PC-9 (cell line): ENCODE measurements around the gene ANGPTL2.

Experiments used
- EZH2 ChIP-seq: fragments of 200-600 bp; sonication (generic); IDR thresholded peaks from 2 replicates; pipeline ENCODE4 v1.8.0; 2017; ENCODE audit warnings: antibody characterized with exemption, low read depth
- TF ChIP-seq, protein P1 (sequence below): fragments of 200-600 bp; sonication (generic); conservative IDR thresholded peaks from 2 replicates; pipeline ENCODE4 v1.6.1; 2017; ENCODE audit warnings: mixed run types, antibody characterized with exemption, mild to moderate bottlenecking, moderate library complexity

- no peak for TF ChIP-seq EZH2
- TF ChIP-seq, protein P1, sequence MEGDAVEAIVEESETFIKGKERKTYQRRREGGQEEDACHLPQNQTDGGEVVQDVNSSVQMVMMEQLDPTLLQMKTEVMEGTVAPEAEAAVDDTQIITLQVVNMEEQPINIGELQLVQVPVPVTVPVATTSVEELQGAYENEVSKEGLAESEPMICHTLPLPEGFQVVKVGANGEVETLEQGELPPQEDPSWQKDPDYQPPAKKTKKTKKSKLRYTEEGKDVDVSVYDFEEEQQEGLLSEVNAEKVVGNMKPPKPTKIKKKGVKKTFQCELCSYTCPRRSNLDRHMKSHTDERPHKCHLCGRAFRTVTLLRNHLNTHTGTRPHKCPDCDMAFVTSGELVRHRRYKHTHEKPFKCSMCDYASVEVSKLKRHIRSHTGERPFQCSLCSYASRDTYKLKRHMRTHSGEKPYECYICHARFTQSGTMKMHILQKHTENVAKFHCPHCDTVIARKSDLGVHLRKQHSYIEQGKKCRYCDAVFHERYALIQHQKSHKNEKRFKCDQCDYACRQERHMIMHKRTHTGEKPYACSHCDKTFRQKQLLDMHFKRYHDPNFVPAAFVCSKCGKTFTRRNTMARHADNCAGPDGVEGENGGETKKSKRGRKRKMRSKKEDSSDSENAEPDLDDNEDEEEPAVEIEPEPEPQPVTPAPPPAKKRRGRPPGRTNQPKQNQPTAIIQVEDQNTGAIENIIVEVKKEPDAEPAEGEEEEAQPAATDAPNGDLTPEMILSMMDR: no peak
Observed at GRCh38 chr9:127170103-127170502, 47.7 kb upstream of the ANGPTL2 start.
